GM12801 (cell line): ENCODE results near the gene SEC14L1.

ENCODE experiments used
- CTCF ChIP-seq: IDR thresholded peaks from one replicate; pipeline ENCODE4 v1.5.1; 2011; ENCODE audit warnings: control low read depth; ENCODE audit not compliant: insufficient read length; ENCODE audit errors: extremely low read depth

The SEC14L1 gene

GRCh38 chr17:77101521-77102410, 39.0 kb upstream of the SEC14L1 start:
- TF ChIP-seq CTCF, result no peak

GRCh38 chr17:77105706-77106105, 35.1 kb upstream of the SEC14L1 start:
- no peak for TF ChIP-seq CTCF

GRCh38 chr17:77106874-77107358, 33.9 kb upstream of the SEC14L1 start:
- no peak for TF ChIP-seq CTCF

GRCh38 chr17:77107506-77108433, 33.0 kb upstream of the SEC14L1 start:
- TF ChIP-seq CTCF, result no peak

- TF ChIP-seq CTCF, result no peak
These were observed 31.5 kb upstream of the SEC14L1 start for GRCh38 chr17:77109159-77109759.

- no peak for TF ChIP-seq CTCF
These were observed 30.9 kb upstream of the SEC14L1 start for GRCh38 chr17:77109764-77110359.
